ENCODE data around the gene MICU2. TPM values are rescaled to one million over a fixed set of nuclear protein-coding genes. Genes with fewer than 3 reads are reported as not detected.

Gene MICU2
- total RNA-seq, 1 donor from 2014 or later = 31.8 TPM

GRCh38 chr13:21546372-21546771, 57.6 kb downstream of the MICU2 start:
- no peak for DNase-seq (ENCODE audit: low spot score)

GRCh38 chr13:21544515-21544914, 59.5 kb downstream of the MICU2 start:
- no peak for DNase-seq (ENCODE audit: low spot score)

GRCh38 chr13:21542563-21542962, 61.4 kb downstream of the MICU2 start:
- DNase-seq (ENCODE audit: low spot score) = no peak

- DNase-seq (ENCODE audit: low spot score) = no peak
These were observed 62.0 kb downstream of the MICU2 start for GRCh38 chr13:21541980-21542379.

- DNase-seq (ENCODE audit: low spot score) = no peak
These were observed 62.7 kb downstream of the MICU2 start for GRCh38 chr13:21541271-21541670.

GRCh38 chr13:21539687-21540086, 64.3 kb downstream of the MICU2 start:
- DNase-seq (ENCODE audit: low spot score) = no peak

GRCh38 chr13:21538753-21539152, 65.2 kb downstream of the MICU2 start:
- DNase-seq (ENCODE audit: low spot score) = no peak

GRCh38 chr13:21538280-21538679, 65.7 kb downstream of the MICU2 start:
- no peak for DNase-seq (ENCODE audit: low spot score)

- DNase-seq (ENCODE audit: low spot score) = no peak
These were observed 66.9 kb downstream of the MICU2 start for GRCh38 chr13:21537105-21537504.

- no peak for DNase-seq (ENCODE audit: low spot score)
These were observed 69.2 kb downstream of the MICU2 start for GRCh38 chr13:21534760-21535159.

- no peak for DNase-seq (ENCODE audit: low spot score)
These were observed 72.5 kb downstream of the MICU2 start for GRCh38 chr13:21531455-21531854.

- DNase-seq (ENCODE audit: low spot score) = no peak
These were observed 73.3 kb downstream of the MICU2 start for GRCh38 chr13:21530656-21531055.

GRCh38 chr13:21529146-21529893, 74.7 kb downstream of the MICU2 start:
- DNase-seq (ENCODE audit: low spot score) = no peak

- no peak for DNase-seq (ENCODE audit: low spot score)
These were observed 75.4 kb downstream of the MICU2 start for GRCh38 chr13:21528616-21529015.

GRCh38 chr13:21526707-21527540, 77.0 kb downstream of the MICU2 start:
- DNase-seq (ENCODE audit: low spot score) = no peak

GRCh38 chr13:21522847-21523246, 81.1 kb downstream of the MICU2 start:
- DNase-seq (ENCODE audit: low spot score) = no peak

GRCh38 chr13:21522130-21522529, 81.8 kb downstream of the MICU2 start:
- no peak for DNase-seq (ENCODE audit: low spot score)

- no peak for DNase-seq (ENCODE audit: low spot score)
These were observed 85.3 kb downstream of the MICU2 start for GRCh38 chr13:21518617-21519144.

- DNase-seq (ENCODE audit: low spot score) = no peak
These were observed 86.4 kb downstream of the MICU2 start for GRCh38 chr13:21517576-21517975.

GRCh38 chr13:21516805-21517204, 87.2 kb downstream of the MICU2 start:
- DNase-seq (ENCODE audit: low spot score) = no peak

- no peak for DNase-seq (ENCODE audit: low spot score)
These were observed 92.1 kb downstream of the MICU2 start for GRCh38 chr13:21511849-21512248.

GRCh38 chr13:21504379-21504778, 99.6 kb downstream of the MICU2 start:
- DNase-seq (ENCODE audit: low spot score) = no peak

GRCh38 chr13:21501686-21502085, 102.3 kb downstream of the MICU2 start:
- DNase-seq (ENCODE audit: low spot score) = no peak
